GM19372 (cell line): ENCODE results near the gene GTF3C1.

Source experiments
- ATAC-seq: cut with Tn5 transposase; IDR thresholded peaks from one replicate; pipeline ENCODE4 v1.9.1; 2021; ENCODE audit warnings: mild to moderate bottlenecking, low read depth, moderate library complexity; ENCODE audit not compliant: unreplicated experiment

Gene GTF3C1, protein sequence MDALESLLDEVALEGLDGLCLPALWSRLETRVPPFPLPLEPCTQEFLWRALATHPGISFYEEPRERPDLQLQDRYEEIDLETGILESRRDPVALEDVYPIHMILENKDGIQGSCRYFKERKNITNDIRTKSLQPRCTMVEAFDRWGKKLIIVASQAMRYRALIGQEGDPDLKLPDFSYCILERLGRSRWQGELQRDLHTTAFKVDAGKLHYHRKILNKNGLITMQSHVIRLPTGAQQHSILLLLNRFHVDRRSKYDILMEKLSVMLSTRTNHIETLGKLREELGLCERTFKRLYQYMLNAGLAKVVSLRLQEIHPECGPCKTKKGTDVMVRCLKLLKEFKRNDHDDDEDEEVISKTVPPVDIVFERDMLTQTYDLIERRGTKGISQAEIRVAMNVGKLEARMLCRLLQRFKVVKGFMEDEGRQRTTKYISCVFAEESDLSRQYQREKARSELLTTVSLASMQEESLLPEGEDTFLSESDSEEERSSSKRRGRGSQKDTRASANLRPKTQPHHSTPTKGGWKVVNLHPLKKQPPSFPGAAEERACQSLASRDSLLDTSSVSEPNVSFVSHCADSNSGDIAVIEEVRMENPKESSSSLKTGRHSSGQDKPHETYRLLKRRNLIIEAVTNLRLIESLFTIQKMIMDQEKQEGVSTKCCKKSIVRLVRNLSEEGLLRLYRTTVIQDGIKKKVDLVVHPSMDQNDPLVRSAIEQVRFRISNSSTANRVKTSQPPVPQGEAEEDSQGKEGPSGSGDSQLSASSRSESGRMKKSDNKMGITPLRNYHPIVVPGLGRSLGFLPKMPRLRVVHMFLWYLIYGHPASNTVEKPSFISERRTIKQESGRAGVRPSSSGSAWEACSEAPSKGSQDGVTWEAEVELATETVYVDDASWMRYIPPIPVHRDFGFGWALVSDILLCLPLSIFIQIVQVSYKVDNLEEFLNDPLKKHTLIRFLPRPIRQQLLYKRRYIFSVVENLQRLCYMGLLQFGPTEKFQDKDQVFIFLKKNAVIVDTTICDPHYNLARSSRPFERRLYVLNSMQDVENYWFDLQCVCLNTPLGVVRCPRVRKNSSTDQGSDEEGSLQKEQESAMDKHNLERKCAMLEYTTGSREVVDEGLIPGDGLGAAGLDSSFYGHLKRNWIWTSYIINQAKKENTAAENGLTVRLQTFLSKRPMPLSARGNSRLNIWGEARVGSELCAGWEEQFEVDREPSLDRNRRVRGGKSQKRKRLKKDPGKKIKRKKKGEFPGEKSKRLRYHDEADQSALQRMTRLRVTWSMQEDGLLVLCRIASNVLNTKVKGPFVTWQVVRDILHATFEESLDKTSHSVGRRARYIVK (N-terminal part only)

DNA sequence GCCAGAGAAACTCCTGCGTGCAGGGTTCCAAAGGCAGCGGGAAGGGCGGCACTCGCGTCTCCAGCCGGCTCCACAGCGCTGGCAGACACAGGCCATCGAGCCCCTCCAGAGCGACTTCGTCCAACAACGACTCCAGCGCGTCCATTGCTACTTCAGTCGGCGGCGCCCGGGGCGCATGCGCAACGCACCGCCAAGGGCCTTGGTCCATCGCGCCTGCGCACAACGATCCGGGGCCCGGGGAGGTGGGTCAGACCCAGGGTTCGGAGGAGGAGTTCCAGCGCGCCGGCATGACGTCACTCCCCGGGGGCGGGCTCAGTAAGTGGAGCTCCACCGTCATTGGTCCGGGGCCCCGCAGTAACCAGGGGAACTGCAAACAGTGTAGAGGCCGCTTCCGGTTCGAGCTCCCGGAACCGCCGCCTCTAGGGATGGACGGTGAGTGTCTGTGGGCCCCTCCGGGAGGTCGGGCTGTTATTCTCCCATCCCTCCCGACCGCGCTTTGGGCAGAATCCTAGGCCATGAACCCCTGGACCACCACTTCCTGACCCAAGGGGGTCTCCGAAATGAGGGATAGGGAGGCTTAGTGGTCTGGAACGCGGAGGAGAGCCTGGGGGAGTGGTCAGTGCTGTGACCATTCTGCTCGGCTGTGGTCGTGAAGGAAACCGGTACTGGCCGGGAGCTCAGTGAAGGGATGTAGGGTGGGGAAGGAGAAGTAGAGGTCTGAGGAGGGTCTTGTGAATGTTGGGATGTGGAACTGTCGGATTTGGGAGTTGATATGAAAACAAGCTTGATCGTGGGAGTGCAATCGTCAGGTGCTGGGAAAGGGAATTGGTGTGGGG is at the start of gene GTF3C1, which contains the start of gene KATNIP:
Gene GTF3C1 (minus strand): TSS at position 168 of the 836 bp plus-strand sequence. CDS start 23 bp downstream, at position 145.
Gene KATNIP (plus strand): TSS at position 399 of the 836 bp plus-strand sequence. CDS start 27 bp downstream, at position 426.
- peak; percentile 97 for ATAC-seq

DNA sequence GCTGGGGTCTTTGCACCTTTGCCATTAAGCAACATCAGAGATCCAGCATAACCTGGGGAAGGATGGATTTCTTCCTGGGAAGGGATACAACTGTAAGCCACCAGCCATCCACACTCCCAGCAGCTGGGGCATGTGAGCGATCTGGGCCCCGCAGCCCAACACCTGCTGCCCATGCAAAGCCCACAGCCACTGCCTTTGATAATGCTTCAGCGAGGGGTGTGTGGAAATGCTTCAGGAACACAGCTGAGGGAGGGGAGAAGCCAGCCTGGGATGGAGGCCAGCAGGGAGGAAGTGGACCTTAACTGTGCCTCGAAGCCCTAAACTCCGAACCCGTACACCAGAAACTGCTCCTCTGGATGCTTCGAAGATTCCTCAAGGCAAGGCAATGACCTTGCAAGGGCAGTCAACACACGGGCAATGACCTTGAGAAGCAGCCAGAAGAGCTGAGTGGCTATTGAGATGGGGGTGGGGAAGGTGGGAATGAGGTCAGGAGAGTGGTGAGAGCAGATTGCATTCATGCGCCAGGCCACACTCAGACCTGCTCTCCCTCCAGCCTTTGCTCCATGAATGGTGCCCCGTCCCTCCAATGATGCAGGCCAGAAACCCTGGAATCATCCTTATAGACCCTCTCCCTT is 49.3 kb upstream of the GTF3C1 start:
- ATAC-seq = no peak

DNA sequence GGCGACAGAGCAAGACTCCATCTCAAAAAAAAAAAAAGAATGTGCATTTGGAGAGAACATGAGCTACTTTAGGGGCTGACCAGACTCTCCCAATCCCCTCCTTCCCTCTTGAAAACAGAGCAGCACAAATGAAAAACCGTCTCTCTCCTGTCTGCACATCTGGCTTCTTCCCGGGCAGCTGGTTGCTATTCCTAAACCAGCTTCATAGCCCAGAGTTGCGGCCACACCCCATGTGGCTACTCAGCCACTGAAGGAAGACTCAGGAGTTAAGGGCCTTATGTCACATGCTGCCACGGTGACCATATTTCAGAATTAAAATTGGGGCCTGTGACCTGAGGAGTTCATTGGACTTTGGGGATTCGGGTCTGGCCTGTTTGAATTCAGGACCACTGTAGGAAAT is 48.5 kb upstream of the GTF3C1 start:
- ATAC-seq = no peak

DNA sequence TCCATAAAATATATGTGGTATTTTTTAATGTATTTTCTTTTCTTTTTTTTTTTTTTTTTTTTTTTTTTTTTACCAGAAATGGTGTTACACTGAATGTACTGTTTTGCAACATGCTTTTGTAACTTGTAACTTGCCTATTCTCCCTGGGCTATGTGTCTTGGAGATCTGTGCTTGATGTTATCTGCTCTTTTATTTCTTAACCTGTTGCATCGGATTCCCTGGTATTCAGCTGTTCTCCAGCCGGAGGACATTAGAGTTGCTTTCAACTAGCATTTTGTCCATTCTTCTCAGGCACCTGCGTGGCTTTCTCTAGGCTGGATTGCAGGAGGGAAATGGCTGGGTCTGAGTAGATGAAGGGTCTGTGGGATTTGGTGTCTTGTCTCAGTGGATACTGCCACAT is 47.6 kb upstream of the GTF3C1 start:
- no peak for ATAC-seq

DNA sequence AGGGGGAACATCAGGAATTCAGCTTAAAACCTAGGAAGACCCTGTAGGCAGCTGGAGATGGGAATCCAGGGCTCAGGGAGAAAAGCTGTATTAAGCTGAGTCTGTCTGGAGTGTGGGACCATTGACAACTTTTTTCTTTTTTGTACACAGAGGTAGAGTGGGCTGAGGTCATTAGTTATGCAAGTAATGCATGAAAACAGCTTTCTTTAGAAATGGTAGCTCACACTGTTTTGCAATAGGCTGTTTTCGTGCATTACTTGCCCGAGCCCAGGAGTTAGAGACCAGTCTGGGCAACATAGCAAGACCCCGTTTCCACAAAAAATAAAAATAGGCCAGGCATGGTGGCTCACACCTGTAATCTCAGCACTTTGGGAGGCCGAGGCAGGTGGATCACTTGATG is 46.7 kb upstream of the GTF3C1 start:
- ATAC-seq = no peak

DNA sequence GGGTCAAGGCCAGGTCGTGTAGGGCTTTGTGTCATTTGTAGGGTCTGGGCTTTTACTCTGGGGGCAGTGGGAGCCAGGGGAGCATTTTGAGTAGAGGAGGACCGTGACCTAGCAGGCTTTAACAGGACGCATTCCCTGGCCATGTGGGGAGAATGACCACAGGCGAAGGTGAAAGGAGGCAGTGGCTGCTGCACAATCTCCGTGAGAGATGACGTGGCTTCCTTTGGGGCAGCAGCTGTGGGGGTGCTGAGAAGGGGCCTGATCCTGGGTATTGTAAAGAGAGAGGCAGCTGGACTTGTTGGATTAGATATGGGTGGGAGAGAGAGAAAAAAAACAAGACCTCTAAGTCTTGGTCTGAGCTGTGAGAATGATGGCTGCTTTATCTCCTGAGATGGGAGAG is 46.3 kb upstream of the GTF3C1 start:
- no peak for ATAC-seq

DNA sequence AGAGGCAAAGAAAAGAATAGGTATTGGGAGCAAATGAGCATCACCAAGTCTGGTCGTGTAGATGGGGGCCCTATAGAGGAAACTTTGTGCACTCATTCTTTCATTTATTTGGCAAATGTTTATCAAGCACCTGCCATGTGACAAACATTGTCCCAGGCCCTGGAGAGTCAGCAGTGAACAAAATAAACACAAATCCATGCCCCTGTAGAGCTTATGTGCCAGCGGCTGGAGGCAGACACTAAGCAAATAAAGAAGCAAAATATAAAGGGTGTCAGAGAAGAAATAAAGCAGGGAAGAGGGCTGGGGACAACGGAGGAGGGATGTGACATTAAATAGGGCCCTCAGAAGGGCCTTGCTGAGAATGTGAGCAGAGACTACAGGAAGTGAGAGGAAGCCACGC is 45.8 kb upstream of the GTF3C1 start:
- ATAC-seq = no peak

DNA sequence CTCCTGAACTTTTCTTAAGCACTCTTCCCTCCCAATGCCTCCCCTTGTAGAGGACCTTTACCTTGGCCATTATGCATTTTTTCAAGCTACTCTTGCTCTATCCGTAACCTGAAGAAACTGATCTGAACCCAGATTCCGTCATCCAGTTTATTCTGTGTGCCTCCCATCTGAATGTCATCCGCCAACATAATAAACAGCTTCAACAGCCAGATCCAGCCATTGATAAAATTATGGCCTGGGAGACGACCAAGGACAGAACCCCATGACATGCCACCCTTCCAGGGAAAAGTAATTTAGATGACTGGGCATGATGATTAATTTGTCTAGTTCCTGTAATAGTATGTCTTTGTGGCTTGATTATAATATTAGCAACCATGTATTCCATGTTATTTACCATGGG is 42.1 kb upstream of the GTF3C1 start:
- no peak for ATAC-seq

DNA sequence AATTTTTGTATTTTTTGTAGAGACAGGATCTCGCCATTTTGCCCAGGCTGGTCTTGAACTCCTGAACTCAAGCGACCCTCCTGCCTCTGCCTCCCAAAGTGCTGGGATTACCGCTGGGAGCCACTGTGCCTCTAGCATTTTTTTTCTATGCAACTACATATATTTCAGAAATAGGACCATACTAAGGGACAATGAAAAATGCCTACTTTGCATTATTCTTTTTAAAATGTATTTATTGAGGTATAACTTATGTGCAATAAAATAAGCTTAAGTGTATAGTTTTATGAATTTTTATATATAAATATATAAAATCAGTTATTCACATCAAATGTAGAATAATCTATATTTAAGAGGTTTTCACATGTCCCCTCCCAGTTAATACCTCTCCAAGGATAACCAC is 38.3 kb upstream of the GTF3C1 start:
- ATAC-seq = no peak

DNA sequence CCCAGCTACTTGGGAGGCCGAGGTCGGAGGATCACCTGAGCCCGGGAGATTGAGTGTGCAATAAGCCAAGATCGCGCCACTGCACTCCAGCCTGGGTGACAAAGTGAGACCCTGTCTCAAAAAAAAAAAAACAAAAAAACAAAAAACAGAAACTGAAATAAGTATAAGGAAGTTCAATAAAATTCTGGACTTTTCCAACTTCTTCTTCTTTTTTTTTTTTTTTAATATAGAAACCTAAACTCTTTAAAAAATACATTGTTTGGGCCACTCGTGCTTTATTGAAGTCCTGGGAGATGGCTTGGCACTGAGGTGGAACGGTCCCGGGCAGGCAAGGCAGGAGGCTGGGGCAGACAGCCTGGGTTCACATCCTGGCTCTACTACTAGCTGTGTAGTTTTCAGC is 37.0 kb upstream of the GTF3C1 start:
- no peak for ATAC-seq

DNA sequence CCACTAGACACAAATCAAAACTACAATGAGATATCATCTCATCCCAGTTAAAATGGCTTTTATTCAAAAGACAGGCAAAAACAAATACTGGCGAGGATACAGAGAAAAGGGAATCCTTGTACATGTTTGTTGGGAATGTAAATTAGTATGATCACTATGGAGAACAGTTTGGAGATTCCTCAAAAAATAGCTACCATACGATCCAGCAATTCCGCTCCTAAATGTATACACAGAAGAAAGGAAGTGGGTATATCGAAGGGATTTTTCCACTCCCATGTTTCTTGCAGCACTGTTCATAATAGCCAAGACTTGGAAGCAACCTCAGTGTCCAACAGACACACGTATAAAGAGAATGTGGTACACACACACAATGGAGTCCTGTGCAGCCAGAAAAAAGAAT is 35.5 kb upstream of the GTF3C1 start:
- ATAC-seq = no peak

DNA sequence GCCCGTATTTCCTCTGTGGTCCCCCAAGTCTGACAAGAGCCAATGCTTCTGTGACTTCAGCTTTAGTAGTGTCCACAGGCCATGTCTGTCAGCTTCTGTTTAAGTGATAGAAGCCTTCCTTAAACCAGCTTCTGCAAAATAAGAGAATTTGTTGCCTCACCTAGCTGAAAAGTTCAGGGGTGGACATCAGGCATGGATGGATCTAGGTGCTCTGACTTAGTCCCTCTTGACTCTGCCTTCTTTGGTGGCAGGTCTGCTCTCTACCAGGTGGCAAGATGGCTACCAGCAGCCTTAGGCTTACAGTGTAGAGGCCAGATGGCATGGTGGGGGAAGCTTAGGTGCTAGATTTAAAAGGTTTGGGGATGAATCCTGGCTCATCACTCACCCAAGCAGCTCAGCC is 33.9 kb upstream of the GTF3C1 start:
- ATAC-seq = no peak

DNA sequence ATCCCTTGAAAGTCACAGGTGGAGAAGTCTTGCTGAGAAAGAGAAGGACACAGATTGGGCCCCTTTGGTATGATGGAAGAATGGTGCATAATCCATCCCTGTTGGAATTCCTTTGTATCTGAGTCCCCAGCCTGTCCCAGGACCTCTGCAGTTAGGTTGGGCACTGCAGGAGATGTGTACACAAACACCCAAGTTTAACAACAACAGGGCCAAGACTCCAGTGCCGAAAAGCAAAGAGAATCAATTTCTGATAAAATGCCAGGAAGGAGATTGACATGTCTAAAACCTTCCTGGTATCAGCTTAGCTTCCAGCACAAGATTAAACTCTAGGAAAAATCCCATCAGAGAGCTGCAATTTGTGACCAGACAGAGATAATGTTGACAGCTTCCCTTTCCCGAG is 33.2 kb upstream of the GTF3C1 start:
- no peak for ATAC-seq

DNA sequence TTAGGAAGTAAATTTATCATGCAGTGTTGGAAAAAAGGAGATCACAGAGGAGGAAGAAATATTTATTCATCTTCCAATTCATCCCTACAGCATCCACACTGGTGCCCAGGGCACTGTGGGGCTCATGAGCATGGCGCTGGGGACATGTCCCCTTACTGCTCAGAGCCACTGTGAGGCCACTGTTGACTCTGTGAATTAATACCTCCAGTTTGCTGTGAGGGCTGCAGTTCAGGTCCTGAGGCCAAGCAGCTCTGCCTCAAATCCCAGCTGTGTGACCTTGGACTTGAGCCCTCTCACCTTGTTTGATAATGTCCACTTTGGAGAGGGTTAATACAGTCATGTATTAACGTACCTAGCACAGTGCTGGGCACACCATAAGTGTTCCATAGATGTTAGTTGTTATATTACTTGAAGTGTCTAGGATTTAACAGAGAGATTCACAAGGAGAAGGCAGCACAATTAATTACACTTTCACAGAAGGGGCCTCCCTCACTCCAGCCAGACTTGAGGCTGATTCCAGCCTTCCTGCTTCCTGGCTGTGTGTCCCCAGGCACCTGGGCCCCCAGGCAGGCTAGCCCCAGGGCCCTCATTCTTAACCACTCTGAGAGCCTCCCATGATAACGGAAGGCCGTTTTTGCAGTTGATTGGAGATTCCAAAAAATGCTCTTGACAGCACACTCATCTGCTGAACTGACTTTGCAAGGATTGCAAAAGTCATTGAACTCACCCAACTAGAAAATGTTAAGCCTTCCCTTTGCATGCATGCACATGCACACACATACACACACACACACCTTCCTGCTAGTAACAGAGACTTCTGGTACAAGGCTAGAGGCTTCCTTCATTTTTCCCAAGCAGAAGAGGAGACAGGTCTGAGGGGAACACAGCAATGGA is 29.6 kb upstream of the GTF3C1 start:
- no peak for ATAC-seq

DNA sequence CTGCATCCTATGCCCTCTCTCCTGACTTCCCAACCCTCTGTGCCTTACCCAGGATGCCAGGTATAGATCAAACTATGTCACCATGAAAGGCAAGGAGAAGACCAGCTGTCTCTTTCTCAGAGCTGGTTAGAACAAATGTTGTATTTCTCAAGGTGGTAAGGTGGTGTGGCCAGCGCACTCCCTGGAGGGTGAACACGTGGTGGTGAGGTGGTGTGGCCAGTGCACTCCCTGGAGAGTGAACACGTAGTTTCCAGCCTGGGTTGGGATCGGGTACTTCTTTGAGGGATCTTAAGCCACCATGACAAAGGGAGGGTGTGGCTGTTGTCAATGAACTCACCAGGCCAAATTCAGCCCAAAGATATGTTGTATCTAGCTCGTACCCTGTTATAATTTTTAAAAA is 27.0 kb upstream of the GTF3C1 start:
- ATAC-seq = no peak

DNA sequence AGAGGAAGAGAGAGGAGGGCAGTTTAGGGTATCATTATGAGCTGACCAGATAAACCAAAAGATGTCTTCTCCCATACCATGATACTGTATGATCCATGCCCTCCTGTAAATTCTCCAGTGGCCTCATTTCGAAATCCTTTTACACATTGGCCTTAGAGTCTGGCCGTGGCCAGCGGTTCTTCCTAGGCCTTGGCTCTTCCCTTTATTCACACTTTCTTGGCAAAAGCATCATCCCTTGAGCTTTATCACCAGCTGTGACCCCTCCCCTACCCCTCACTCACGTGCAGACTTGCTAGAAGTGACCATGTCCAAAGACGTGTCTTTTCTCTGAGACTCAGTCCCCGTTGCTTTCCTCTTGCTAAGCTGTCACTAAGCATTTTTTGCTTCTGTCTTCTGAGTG is 23.0 kb upstream of the GTF3C1 start:
- ATAC-seq = no peak

DNA sequence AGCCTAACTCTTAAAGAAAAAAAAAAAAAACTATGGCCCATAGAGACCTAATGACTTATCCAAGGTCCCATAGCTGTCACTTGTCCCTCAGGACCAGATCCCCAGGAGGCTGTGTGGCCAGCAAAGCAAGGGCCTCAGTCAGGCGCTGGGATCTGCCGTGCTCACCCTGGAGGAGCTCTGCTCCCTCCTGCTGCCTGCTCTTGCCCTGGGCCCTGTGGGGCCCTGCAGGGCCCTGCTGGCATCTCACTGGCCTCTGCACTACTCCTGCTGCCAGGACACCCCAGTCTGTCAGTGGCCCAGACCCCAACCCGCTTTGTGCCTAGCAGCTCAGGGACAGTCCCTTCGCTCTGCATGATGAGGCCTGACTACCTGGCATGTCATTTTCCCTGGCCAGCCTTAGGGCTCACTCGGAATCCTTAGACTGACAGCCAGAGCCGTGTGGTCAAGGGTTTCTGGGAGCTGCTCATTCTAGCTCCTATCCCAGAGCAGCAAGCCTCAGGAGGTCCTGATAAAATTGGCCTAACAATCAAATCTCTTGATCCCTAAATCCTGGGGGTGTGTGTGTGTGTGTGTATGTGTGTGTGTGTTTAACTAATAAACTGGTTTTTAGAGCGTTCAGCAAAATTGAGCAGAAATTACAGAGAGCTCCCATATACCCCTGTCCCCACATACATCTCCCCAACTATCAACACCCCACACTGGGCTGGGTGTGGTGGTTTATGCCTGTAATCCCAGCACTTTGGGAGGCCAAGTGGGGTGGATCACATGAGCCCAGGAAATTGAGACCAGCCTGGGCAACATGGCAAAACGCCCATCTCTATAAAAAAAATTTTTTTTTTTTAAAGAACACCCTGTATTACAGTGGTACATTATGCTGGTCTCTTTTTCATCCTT is 22.0 kb upstream of the GTF3C1 start:
- no peak for ATAC-seq
